HEK293 (cell line): ENCODE data around the gene MEGF8.

Experiments
- CTCF ChIA-PET: fragments of 350-600 bp; formaldehyde crosslinking; extraction: SDS; loops from one replicate; lab custom pipeline; 2021; ENCODE audit warnings: antibody characterized with exemption; lab: Yijun Ruan, JAX
- POLR2A ChIA-PET: fragments of 300-600 bp; formaldehyde crosslinking; extraction: SDS; loops from one replicate; lab custom pipeline; 2020; ENCODE audit warnings: antibody characterized with exemption, inconsistent platforms; lab: Yijun Ruan, JAX
- H3K27ac ChIP-seq: fragments of 200-500 bp; sonication (Bioruptor generic); 2 replicates; pipeline ENCODE4 v1.5.1; 2014; ENCODE audit warnings: low read depth, low read length, control low read depth, inconsistent platforms; ENCODE audit errors: extremely low read depth
- H3K36me3 ChIP-seq, 2 experiments: fragments of 200-500 bp in 1 of 2; sonication (Bioruptor generic) in 1 of 2; 1 replicate in 1 of 2; 2 replicates in 1 of 2; pipeline ENCODE4 v1.5.1; 2014 to 2017; ENCODE audit warnings: inconsistent platforms in 2 of 2, low read length in 2 of 2; ENCODE audit not compliant: control insufficient read depth in 2 of 2, insufficient read depth in 1 of 2
- H3K4me1 ChIP-seq: fragments of 200-500 bp; sonication (Bioruptor generic); 2 replicates; pipeline ENCODE4 v1.5.1; 2014; ENCODE audit warnings: mild to moderate bottlenecking, low read length, inconsistent platforms; ENCODE audit not compliant: control insufficient read depth, insufficient read depth
- H3K4me3 ChIP-seq: 2 replicates; pipeline ENCODE4 v1.5.1; 2011; ENCODE audit warnings: low read depth, mild to moderate bottlenecking, control low read depth, low read length, moderate library complexity
- H3K9me3 ChIP-seq: fragments of 200-500 bp; sonication (Bioruptor generic); 2 replicates; pipeline ENCODE4 v1.5.1; 2014; ENCODE audit warnings: low read depth, low read length, inconsistent platforms; ENCODE audit not compliant: control insufficient read depth, insufficient read depth
- FEZF1 ChIP-seq: fragments of 450-650 bp; formaldehyde crosslinking; IDR thresholded peaks from 2 replicates; pipeline ENCODE4 v1.5.1; 2016; ENCODE audit warnings: missing biosample characterization, missing genetic modification characterization
- GLIS2 ChIP-seq: fragments of 450-650 bp; formaldehyde crosslinking; IDR thresholded peaks from 2 replicates; pipeline ENCODE4 v1.5.1; 2016; ENCODE audit warnings: missing biosample characterization, missing genetic modification characterization
- OSR2 ChIP-seq: fragments of 450-650 bp; formaldehyde crosslinking; IDR thresholded peaks from 2 replicates; pipeline ENCODE4 v1.5.1; 2016; ENCODE audit warnings: missing biosample characterization, missing genetic modification characterization
- SCRT1 ChIP-seq: fragments of 450-650 bp; formaldehyde crosslinking; IDR thresholded peaks from 2 replicates; pipeline ENCODE4 v1.5.1; 2016; ENCODE audit warnings: missing biosample characterization, missing genetic modification characterization, borderline replicate concordance
- ZFHX2 ChIP-seq: fragments of 450-650 bp; formaldehyde crosslinking; conservative IDR thresholded peaks from 2 replicates; pipeline ENCODE4 v1.5.1; 2016; ENCODE audit warnings: missing biosample characterization, missing genetic modification characterization
- ZFP3 ChIP-seq: fragments of 450-650 bp; formaldehyde crosslinking; IDR thresholded peaks from 2 replicates; pipeline ENCODE4 v1.5.1; 2016; ENCODE audit warnings: low read depth, missing biosample characterization, missing genetic modification characterization
- ZNF10 ChIP-seq: fragments of 450-650 bp; formaldehyde crosslinking; IDR thresholded peaks from 2 replicates; pipeline ENCODE4 v1.5.1; 2017; ENCODE audit warnings: missing biosample characterization, missing genetic modification characterization
- ZNF221 ChIP-seq: fragments of 450-650 bp; formaldehyde crosslinking; IDR thresholded peaks from 2 replicates; pipeline ENCODE4 v1.5.1; 2017; ENCODE audit warnings: missing biosample characterization, missing genetic modification characterization, borderline replicate concordance
- ZNF558 ChIP-seq: fragments of 450-650 bp; formaldehyde crosslinking; IDR thresholded peaks from 2 replicates; pipeline ENCODE4 v1.5.1; 2016; ENCODE audit warnings: missing biosample characterization, missing genetic modification characterization
- ZNF768 ChIP-seq: fragments of 450-650 bp; formaldehyde crosslinking; IDR thresholded peaks from 2 replicates; pipeline ENCODE4 v1.5.1; 2018; ENCODE audit warnings: missing biosample characterization, mild to moderate bottlenecking, missing genetic modification characterization
- TF ChIP-seq, protein P1 (sequence below): fragments of 450-650 bp; formaldehyde crosslinking; IDR thresholded peaks from 2 replicates; pipeline ENCODE4 v1.5.1; 2016; ENCODE audit warnings: missing biosample characterization, missing genetic modification characterization
- TF ChIP-seq, protein P2 (sequence below): fragments of 450-650 bp; formaldehyde crosslinking; IDR thresholded peaks from 2 replicates; pipeline ENCODE4 v1.5.1; 2016; ENCODE audit warnings: missing biosample characterization, missing genetic modification characterization
- TF ChIP-seq, protein P3 (sequence below): IDR thresholded peaks from 2 replicates; pipeline ENCODE4 v1.6.1; 2011; ENCODE audit warnings: mild to moderate bottlenecking, low read depth, low read length, borderline replicate concordance
- TF ChIP-seq, protein P4 (sequence below): sonication (generic); formaldehyde crosslinking; IDR thresholded peaks from 2 replicates; pipeline ENCODE4 v1.8.1; 2022; ENCODE audit warnings: mild to moderate bottlenecking, moderate library complexity, missing genetic modification reagents
- TF ChIP-seq, protein P5 (sequence below): fragments of 450-650 bp; formaldehyde crosslinking; IDR thresholded peaks from 2 replicates; pipeline ENCODE4 v1.5.1; 2016; ENCODE audit warnings: missing biosample characterization, missing genetic modification characterization
- TF ChIP-seq, protein P6 (sequence below): fragments of 450-650 bp; formaldehyde crosslinking; conservative IDR thresholded peaks from 2 replicates; pipeline ENCODE4 v1.5.1; 2016; ENCODE audit warnings: low read depth, missing biosample characterization, missing genetic modification characterization

The MEGF8 gene

DNA sequence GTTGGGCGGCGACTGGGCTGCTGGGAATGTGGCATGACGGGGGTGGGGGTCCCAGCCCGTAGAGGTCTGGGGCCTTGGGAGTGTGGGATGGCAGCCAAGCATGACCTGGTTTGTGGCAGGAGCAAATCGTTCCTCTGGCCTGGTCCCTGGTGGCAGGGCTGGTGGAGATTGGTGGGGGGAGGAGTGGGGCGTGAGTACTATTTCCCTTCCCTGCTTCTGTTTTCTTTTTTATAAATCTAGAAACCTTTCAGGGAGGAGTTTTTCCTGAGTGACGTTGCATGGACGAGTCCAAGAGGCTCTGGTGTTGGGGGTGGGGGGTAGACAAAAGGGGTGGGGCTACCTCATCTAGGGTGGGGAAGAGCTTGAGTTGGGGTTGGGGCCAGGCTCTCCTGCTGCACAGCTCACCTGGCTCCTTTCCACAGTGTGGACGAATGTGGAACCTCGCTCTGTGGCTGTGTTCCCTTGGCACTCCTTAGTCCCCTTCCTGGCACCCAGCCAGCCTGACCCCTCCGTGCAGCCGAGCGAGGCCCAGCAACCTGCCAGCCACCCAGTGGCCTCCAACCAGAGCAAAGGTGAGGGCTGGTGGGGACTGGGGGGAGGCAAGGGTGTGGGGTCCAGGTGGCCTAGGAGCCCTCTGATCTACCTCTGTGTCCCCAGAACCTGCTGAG, 39.0 kb upstream of the MEGF8 start (continued):
- TF ChIP-seq, protein P1, sequence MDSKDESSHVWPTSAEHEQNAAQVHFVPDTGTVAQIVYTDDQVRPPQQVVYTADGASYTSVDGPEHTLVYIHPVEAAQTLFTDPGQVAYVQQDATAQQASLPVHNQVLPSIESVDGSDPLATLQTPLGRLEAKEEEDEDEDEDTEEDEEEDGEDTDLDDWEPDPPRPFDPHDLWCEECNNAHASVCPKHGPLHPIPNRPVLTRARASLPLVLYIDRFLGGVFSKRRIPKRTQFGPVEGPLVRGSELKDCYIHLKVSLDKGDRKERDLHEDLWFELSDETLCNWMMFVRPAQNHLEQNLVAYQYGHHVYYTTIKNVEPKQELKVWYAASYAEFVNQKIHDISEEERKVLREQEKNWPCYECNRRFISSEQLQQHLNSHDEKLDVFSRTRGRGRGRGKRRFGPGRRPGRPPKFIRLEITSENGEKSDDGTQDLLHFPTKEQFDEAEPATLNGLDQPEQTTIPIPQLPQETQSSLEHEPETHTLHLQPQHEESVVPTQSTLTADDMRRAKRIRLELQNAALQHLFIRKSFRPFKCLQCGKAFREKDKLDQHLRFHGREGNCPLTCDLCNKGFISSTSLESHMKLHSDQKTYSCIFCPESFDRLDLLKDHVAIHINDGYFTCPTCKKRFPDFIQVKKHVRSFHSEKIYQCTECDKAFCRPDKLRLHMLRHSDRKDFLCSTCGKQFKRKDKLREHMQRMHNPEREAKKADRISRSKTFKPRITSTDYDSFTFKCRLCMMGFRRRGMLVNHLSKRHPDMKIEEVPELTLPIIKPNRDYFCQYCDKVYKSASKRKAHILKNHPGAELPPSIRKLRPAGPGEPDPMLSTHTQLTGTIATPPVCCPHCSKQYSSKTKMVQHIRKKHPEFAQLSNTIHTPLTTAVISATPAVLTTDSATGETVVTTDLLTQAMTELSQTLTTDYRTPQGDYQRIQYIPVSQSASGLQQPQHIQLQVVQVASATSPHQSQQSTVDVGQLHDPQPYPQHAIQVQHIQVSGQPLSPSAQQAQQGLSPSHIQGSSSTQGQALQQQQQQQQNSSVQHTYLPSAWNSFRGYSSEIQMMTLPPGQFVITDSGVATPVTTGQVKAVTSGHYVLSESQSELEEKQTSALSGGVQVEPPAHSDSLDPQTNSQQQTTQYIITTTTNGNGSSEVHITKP (tag by site-specific recombination) = peak; percentile 68
- TF ChIP-seq ZFHX2 (tag by site-specific recombination) = 0 out of 2 replicates have a peak, but pooled peaks have one; percentile 30
- no peak for TF ChIP-seq SCRT1 (tag by site-specific recombination)
- no peak for TF ChIP-seq ZNF221 (tag by site-specific recombination)
- TF ChIP-seq ZNF558 = no peak
- TF ChIP-seq, protein P2, sequence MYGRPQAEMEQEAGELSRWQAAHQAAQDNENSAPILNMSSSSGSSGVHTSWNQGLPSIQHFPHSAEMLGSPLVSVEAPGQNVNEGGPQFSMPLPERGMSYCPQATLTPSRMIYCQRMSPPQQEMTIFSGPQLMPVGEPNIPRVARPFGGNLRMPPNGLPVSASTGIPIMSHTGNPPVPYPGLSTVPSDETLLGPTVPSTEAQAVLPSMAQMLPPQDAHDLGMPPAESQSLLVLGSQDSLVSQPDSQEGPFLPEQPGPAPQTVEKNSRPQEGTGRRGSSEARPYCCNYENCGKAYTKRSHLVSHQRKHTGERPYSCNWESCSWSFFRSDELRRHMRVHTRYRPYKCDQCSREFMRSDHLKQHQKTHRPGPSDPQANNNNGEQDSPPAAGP (tag by site-specific recombination) = 0 out of 2 replicates have a peak, but pooled peaks have one; percentile 25
- TF ChIP-seq, all 188 proteins: peak for 8

DNA sequence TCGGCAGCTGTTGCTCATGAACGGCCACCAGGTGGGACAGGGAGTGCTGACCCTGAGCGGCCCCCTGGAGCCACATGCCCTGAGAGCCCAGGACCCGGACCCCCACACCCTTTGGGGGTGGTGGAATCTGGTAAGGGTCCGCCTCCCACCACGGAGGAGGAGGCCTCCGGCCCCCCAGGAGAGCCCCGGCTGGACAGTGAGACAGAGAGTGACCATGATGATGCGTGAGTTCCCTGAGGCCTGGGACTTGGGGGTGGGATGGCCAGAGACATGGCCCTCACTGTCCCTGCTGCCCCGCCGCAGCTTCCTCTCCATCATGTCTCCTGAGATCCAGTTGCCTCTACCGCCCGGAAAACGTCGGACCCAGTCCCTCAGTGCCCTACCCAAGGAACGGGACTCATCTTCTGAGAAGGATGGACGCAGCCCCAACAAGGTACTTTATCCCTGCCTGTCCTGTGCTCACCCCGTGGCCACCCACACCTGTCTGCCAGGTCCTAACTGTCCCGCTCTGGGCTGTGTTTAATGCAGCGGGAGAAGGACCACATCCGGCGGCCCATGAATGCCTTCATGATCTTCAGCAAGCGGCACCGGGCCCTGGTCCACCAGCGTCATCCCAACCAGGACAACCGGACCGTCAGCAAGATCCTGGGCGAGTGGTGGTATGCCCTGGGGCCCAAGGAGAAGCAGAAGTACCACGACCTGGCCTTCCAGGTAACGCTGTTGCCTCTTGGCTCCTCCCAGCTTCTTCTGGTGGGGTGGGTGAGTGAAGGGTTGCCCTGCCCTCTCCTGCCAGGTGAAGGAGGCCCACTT, 38.2 kb upstream of the MEGF8 start:
- H3K4me1 ChIP-seq = peaks cover 30% of the 10 kb centered on the region
- ChIA-PET POLR2A (interaction anchor here (0.6 to 2.1 kb wide), 3 partner anchors 9 to 44 kb away, joined by 4 to 5 read pairs (median 4); no protein-coding TSS in a partner anchor), CTCF (interaction anchor here (0.6 to 3.6 kb wide), 4 partner anchors 8 to 51 kb away, joined by 3 to 16 read pairs (median 6); no protein-coding TSS in a partner anchor)
- no peak overlapping the region for H3K4me3 ChIP-seq
- H3K27ac ChIP-seq = peak overlapping the region; percentile 24; the same call in 1 of the 2 replicates
- no peaks in the 10 kb centered on the region for H3K9me3 ChIP-seq
- H3K36me3 ChIP-seq = peaks cover 0 to 56% of the 10 kb centered on the region in 2 experiments; a peak in 2 of 3 replicates
- TF ChIP-seq FEZF1 = no peak
- TF ChIP-seq, protein P3, sequence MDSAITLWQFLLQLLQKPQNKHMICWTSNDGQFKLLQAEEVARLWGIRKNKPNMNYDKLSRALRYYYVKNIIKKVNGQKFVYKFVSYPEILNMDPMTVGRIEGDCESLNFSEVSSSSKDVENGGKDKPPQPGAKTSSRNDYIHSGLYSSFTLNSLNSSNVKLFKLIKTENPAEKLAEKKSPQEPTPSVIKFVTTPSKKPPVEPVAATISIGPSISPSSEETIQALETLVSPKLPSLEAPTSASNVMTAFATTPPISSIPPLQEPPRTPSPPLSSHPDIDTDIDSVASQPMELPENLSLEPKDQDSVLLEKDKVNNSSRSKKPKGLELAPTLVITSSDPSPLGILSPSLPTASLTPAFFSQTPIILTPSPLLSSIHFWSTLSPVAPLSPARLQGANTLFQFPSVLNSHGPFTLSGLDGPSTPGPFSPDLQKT = no peak
- TF ChIP-seq, protein P4, sequence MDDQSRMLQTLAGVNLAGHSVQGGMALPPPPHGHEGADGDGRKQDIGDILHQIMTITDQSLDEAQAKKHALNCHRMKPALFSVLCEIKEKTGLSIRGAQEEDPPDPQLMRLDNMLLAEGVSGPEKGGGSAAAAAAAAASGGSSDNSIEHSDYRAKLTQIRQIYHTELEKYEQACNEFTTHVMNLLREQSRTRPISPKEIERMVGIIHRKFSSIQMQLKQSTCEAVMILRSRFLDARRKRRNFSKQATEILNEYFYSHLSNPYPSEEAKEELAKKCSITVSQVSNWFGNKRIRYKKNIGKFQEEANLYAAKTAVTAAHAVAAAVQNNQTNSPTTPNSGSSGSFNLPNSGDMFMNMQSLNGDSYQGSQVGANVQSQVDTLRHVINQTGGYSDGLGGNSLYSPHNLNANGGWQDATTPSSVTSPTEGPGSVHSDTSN (CRISPR knock-in tag) = no peak
- no peak for TF ChIP-seq ZNF768 (tag by site-specific recombination)
- no peak for TF ChIP-seq ZFP3 (tag by site-specific recombination)
- no peak for TF ChIP-seq OSR2
- TF ChIP-seq, protein P5, sequence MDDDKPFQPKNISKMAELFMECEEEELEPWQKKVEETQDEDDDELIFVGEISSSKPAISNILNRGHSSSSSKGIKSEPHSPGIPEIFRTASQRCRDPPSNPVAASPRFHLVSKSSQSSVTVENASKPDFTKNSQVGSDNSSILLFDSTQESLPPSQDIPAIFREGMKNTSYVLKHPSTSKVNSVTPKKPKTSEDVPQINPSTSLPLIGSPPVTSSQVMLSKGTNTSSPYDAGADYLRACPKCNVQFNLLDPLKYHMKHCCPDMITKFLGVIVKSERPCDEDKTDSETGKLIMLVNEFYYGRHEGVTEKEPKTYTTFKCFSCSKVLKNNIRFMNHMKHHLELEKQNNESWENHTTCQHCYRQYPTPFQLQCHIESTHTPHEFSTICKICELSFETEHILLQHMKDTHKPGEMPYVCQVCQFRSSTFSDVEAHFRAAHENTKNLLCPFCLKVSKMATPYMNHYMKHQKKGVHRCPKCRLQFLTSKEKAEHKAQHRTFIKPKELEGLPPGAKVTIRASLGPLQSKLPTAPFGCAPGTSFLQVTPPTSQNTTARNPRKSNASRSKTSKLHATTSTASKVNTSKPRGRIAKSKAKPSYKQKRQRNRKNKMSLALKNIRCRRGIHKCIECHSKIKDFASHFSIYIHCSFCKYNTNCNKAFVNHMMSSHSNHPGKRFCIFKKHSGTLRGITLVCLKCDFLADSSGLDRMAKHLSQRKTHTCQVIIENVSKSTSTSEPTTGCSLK (tag by site-specific recombination) = no peak
- TF ChIP-seq, protein P6, sequence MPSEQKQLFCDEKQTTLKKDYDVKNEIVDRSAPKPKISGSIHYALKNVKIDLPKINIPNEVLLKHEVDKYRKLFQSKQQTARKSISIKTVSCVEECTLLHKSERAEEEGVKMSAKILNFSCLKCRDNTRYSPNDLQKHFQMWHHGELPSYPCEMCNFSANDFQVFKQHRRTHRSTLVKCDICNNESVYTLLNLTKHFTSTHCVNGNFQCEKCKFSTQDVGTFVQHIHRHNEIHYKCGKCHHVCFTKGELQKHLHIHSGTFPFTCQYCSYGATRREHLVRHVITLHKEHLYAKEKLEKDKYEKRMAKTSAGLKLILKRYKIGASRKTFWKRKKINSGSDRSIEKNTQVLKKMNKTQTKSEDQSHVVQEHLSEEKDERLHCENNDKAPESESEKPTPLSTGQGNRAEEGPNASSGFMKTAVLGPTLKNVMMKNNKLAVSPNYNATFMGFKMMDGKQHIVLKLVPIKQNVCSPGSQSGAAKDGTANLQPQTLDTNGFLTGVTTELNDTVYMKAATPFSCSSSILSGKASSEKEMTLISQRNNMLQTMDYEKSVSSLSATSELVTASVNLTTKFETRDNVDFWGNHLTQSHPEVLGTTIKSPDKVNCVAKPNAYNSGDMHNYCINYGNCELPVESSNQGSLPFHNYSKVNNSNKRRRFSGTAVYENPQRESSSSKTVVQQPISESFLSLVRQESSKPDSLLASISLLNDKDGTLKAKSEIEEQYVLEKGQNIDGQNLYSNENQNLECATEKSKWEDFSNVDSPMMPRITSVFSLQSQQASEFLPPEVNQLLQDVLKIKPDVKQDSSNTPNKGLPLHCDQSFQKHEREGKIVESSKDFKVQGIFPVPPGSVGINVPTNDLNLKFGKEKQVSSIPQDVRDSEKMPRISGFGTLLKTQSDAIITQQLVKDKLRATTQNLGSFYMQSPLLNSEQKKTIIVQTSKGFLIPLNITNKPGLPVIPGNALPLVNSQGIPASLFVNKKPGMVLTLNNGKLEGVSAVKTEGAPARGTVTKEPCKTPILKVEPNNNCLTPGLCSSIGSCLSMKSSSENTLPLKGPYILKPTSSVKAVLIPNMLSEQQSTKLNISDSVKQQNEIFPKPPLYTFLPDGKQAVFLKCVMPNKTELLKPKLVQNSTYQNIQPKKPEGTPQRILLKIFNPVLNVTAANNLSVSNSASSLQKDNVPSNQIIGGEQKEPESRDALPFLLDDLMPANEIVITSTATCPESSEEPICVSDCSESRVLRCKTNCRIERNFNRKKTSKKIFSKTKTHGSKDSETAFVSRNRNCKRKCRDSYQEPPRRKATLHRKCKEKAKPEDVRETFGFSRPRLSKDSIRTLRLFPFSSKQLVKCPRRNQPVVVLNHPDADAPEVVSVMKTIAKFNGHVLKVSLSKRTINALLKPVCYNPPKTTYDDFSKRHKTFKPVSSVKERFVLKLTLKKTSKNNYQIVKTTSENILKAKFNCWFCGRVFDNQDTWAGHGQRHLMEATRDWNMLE (tag by site-specific recombination) = no peak
- peak; percentile 39; the same call in 1 of the 2 replicates for TF ChIP-seq GLIS2 (tag by site-specific recombination)
- TF ChIP-seq ZNF10 (tag by site-specific recombination) = peak; percentile 61; the same call in 1 of the 2 replicates
